ENCODE results near the gene LACTB.

GRCh38 chr15:63151665-63152064 lies 30.0 kb downstream of the LACTB start:
- TF ChIP-seq CTCF (conservative IDR thresholded peaks at IDR 0.05; ENCODE audit: low read depth, low read length), result no peak
- TF ChIP-seq EZH2 (IDR thresholded peaks at IDR 0.05; ENCODE audit: low read length, unreplicated experiment), result no peak
